Measurements from ENCODE around the gene HOXC4. TPM values are rescaled to one million over a fixed set of nuclear protein-coding genes. Genes with fewer than 3 reads are reported as not detected.

Gene HOXC4
- total RNA-seq, 1 donor from 2014 or later, result not detected

Small RNA genes lying within 50 kb of the gene (microRNA-seq; reads per million reads assigned to microRNA genes)
- not detected for gene MIR615 (ENCODE audit: unreplicated experiment)

Other genes with a start within 250 kb of the HOXC4 start
- not detected in 2 replicates for gene HOXC13, start 115.0 kb upstream of the HOXC4 start, total RNA-seq
- gene HOXC12, start 98.9 kb upstream of the HOXC4 start, total RNA-seq, result not detected in 2 replicates
- not detected in 2 replicates for gene HOXC11, start 80.7 kb upstream of the HOXC4 start, total RNA-seq
- not detected in 2 replicates for gene HOTAIR, start 78.9 kb upstream of the HOXC4 start, total RNA-seq
- not detected in 2 replicates for gene HOXC10, start 68.7 kb upstream of the HOXC4 start, total RNA-seq
- gene HOXC9, start 53.7 kb upstream of the HOXC4 start, total RNA-seq, result not detected in 2 replicates
- not detected in 2 replicates for gene HOXC8, start 44.9 kb upstream of the HOXC4 start, total RNA-seq
- not detected in 2 replicates for gene HOXC6, start 25.4 kb upstream of the HOXC4 start, total RNA-seq
- not detected in 2 replicates for gene HOXC5, start 20.8 kb upstream of the HOXC4 start, total RNA-seq
- 33.8 and 34.5 TPM in 2 replicates for gene SMUG1, start 135.2 kb downstream of the HOXC4 start, total RNA-seq
- gene CBX5, start 226.3 kb downstream of the HOXC4 start, total RNA-seq, result 98.1 and 104 TPM in 2 replicates
- 792 and 819 TPM in 2 replicates for gene HNRNPA1, start 226.9 kb downstream of the HOXC4 start, total RNA-seq
- 0.30 TPM in 1 of 2 replicates, not detected in the other for gene NFE2, start 247.2 kb downstream of the HOXC4 start, total RNA-seq